GM12878 (cell line): Measurements from ENCODE around the gene RBM18. TPM values are rescaled to one million over a fixed set of nuclear protein-coding genes. Genes with fewer than 3 reads are reported as not detected.

Experiments
- ATAC-seq: fragments of 200-7000 bp; cut with Tn5 transposase; 3 replicates; pipeline ENCODE4 v1.9.1; 2020; ENCODE audit warnings: mild to moderate bottlenecking, moderate library complexity
- BruUV-seq: library from RNA; stranded (reverse); fragments of 400-500 nt; replicated peaks from 2 replicates; lab custom pipeline; 2021; lab: Mats Ljungman, UMichigan
- CTCF ChIA-PET: fragments of 300-600 bp; sonication (Branson Sonifier 250); formaldehyde crosslinking; extraction: SDS; loops from one replicate; lab custom pipeline; 2021; ENCODE audit warnings: inconsistent platforms; lab: Yijun Ruan, JAX
- POLR2A ChIA-PET: fragments of 350-600 bp; formaldehyde crosslinking; extraction: SDS; loops from one replicate; lab custom pipeline; 2021; ENCODE audit warnings: inconsistent platforms; lab: Charles Lee
- RAD21 ChIA-PET: fragments of 300-600 bp; sonication (Branson Sonifier 250); formaldehyde crosslinking; loops from one replicate; lab custom pipeline; 2023; ENCODE audit warnings: antibody characterized with exemption; ENCODE audit not compliant: unreplicated experiment; lab: Charles Lee
- SMC1A ChIA-PET: fragments of 300-600 bp; sonication (Branson Sonifier 250); formaldehyde crosslinking; loops from one replicate; lab custom pipeline; 2023; ENCODE audit not compliant: unreplicated experiment, uncharacterized antibody; lab: Charles Lee
- DNase-seq: peaks from one replicate; pipeline ENCODE4 v3.0.0-alpha.2; 2011; ENCODE audit warnings: low read depth, low spot score
- FAIRE-seq: peaks from 3 replicates; lab custom pipeline; 2011; peaks lifted over from hg19 to GRCh38; lab: Jason Lieb, UNC
- H2AFZ ChIP-seq: 2 replicates; pipeline ENCODE4 v1.6.0; 2011; ENCODE audit warnings: low read depth, low read length, control low read depth; ENCODE audit not compliant: control insufficient read depth
- H3K27ac ChIP-seq: 2 replicates; pipeline ENCODE4 v1.5.1; 2011; ENCODE audit warnings: control low read depth; ENCODE audit not compliant: control insufficient read depth, insufficient read depth
- H3K27me3 ChIP-seq, 2 experiments: replicated peaks in 1 of 2; 2 replicates each; pipeline versions ENCODE4 v1.6.0 to v1.6.1; 2011; ENCODE audit warnings: low read length in 1 of 2; ENCODE audit not compliant: control insufficient read depth in 2 of 2, insufficient read depth in 2 of 2
- H3K36me3 ChIP-seq, 2 experiments: 2 replicates each; pipeline ENCODE4 v1.5.1; 2011; ENCODE audit warnings: low read length in 1 of 2; ENCODE audit not compliant: control insufficient read depth in 2 of 2, insufficient read depth in 2 of 2
- H3K4me1 ChIP-seq: 2 replicates; pipeline ENCODE4 v1.6.1; 2011; ENCODE audit warnings: mild to moderate bottlenecking, low read length, moderate library complexity, mixed read lengths; ENCODE audit not compliant: control insufficient read depth, insufficient read depth
- H3K4me2 ChIP-seq: 2 replicates; pipeline ENCODE4 v1.6.0; 2011; ENCODE audit warnings: control low read depth; ENCODE audit not compliant: control insufficient read depth, insufficient read depth
- H3K4me3 ChIP-seq: fragments of 200-600 bp; sonication (generic); 2 replicates; pipeline ENCODE4 v1.5.1; 2016
- H3K79me2 ChIP-seq: 2 replicates; pipeline ENCODE4 v1.6.0; 2011; ENCODE audit warnings: low read length; ENCODE audit not compliant: control insufficient read depth, insufficient read depth
- H3K9ac ChIP-seq: 2 replicates; pipeline ENCODE4 v1.8.0; 2011; ENCODE audit warnings: low read length, control low read depth, mixed read lengths; ENCODE audit not compliant: control insufficient read depth, insufficient read depth
- H3K9me3 ChIP-seq: replicated peaks from 3 replicates; pipeline ENCODE4 v1.5.1; 2011; ENCODE audit warnings: mild to moderate bottlenecking, low read length; ENCODE audit not compliant: control insufficient read depth, insufficient read depth
- H4K20me1 ChIP-seq: 2 replicates; pipeline ENCODE4 v1.6.0; 2011; ENCODE audit not compliant: control insufficient read depth, insufficient read depth
- CEBPZ ChIP-seq: fragments of 150-350 bp; IDR thresholded peaks from 2 replicates; pipeline ENCODE4 v1.6.1; 2016; ENCODE audit warnings: low read depth, low read length
- POLR2AphosphoS2 ChIP-seq: IDR thresholded peaks from 2 replicates; pipeline ENCODE4 v1.6.1; 2011; ENCODE audit warnings: low read depth, mild to moderate bottlenecking, low read length, improper control_type of control experiment, moderate library complexity
- WGBS: methylation state at CpG from one replicate; pipeline ENCODE4 v1.1.6; 2016; ENCODE audit warnings: low lambda C conversion rate; ENCODE audit not compliant: insufficient replicate concordance, insufficient coverage; ENCODE audit errors: missing lambda C conversion rate; 5-methylcytosine and 5-hydroxymethylcytosine counted together
- in situ Hi-C: fragments of 300-500 bp; cut with MboI; formaldehyde crosslinking; loops from 9 replicates; pipeline ENCODE4 v1.14.3; 2018; ENCODE audit warnings: mixed read lengths
- intact Hi-C: fragments of 100-400 bp; cut with micrococcal nuclease; formaldehyde crosslinking; loops from one replicate; pipeline ENCODE4 v1.14.2; 2022; ENCODE audit not compliant: unreplicated experiment
- polyA plus RNA-seq, 11 experiments: library from polyadenylated mRNA; depleted of rRNA in 4 of 11; unstranded in 6 of 11; stranded (reverse) in 5 of 11; fragments of >200 nt; fragmentation: Nextera tagmentation in 4 of 11; fragmentation: Illumina TruSeq in 1 of 11; extraction: Ambion mirVana in 4 of 11; extraction: Trizol in 1 of 11; gene quantifications; 1 replicate in 1 of 11; 2 replicates in 10 of 11; pipeline versions ENCODE4 v1.2.1 to v1.2.3, GENCODE V29; 2011 to 2016; ENCODE audit warnings: inconsistent platforms in 2 of 11, missing spikeins in 2 of 11, low read depth in 1 of 11
- total RNA-seq, 4 experiments: library from RNA; depleted of rRNA in 3 of 4; stranded (reverse); fragments of >200 nt in 3 of 4; fragmentation: Illumina TruSeq in 1 of 4; extraction: Trizol in 1 of 4; gene quantifications; 2 replicates each; pipeline versions ENCODE4 v1.2.1 to v1.2.3, GENCODE V29; 2013 to 2021

Gene RBM18
- total and polyA plus RNA-seq, 10 of the 15 experiments (the other 5 are each of a cell fraction or from before 2014, with no cell fraction given): 6.4 to 46.8 (median 30.4) TPM

GRCh38 chr9:122274055-122274454, 9.4 kb upstream of the RBM18 start:
- no peak overlapping the region for H3K9ac ChIP-seq
- no peaks in the 10 kb centered on the region for H4K20me1 ChIP-seq
- no peak overlapping the region for H2AFZ ChIP-seq
- no peak overlapping the region for H3K4me2 ChIP-seq
- no peak overlapping the region for H3K27ac ChIP-seq
- ChIA-PET POLR2A (no interaction called here), CTCF (no interaction called here), SMC1A (no interaction called here), RAD21 (no interaction called here)
- DNase-seq: no peak
- peaks cover 2 to 27% of the 10 kb centered on the region in 2 experiments; a peak in 3 of 4 replicates for H3K36me3 ChIP-seq
- H3K79me2 ChIP-seq: peaks cover 17% of the 10 kb centered on the region
- H3K4me3 ChIP-seq: no peak overlapping the region
- WGBS: 95% methylated on average over 2 of the region's 2 CpGs
- no peak for FAIRE-seq
- no peaks in the 10 kb centered on the region for H3K27me3 ChIP-seq
- no peaks in the 10 kb centered on the region for H3K4me1 ChIP-seq
- in situ Hi-C loops: no loop called here
- no peak for TF ChIP-seq CEBPZ
- no peak for TF ChIP-seq POLR2AphosphoS2
- intact Hi-C loops: no loop called here
- peaks cover 3% of the 10 kb centered on the region; the same call in 2 of the 3 replicates for H3K9me3 ChIP-seq
- no TSS peak for BruUV-seq
- ATAC-seq: no peak
